CD4-positive, alpha-beta T cell (primary cell): ENCODE results near the gene KIF4A. TPM values are rescaled to one million over a fixed set of nuclear protein-coding genes. Genes with fewer than 3 reads are reported as not detected.

ENCODE experiments used
- ATAC-seq: fragments of 200-7000 bp; cut with Tn5 transposase; one replicate; pipeline ENCODE4 v1.10.0; 2022; ENCODE audit warnings: mild to moderate bottlenecking; ENCODE audit not compliant: poor library complexity
- CTCF ChIA-PET: fragments of 350-600 bp; sonication (Branson Sonifier 250); formaldehyde crosslinking; loops from one replicate; lab custom pipeline; 2021; ENCODE audit warnings: antibody characterized with exemption, inconsistent platforms; lab: Charles Lee
- POLR2A ChIA-PET: fragments of 350-600 bp; sonication (Branson Sonifier 250); formaldehyde crosslinking; loops from one replicate; lab custom pipeline; 2021; ENCODE audit warnings: antibody characterized with exemption, inconsistent platforms; lab: Charles Lee
- DNase-seq, 14 experiments: peaks; one replicate each; pipeline ENCODE4 v3.0.0-alpha.2; 2013 to 2020; ENCODE audit warnings: mixed read lengths in 2 of 14
- H3K27ac ChIP-seq, 2 donors: one replicate each; pipeline versions ENCODE4 v1.5.1 to v1.7.0; 2013; ENCODE audit warnings: low read length in 2 of 2, low read depth in 1 of 2, mild to moderate bottlenecking in 1 of 2
- H3K27me3 ChIP-seq, 2 experiments: 1 replicate in 1 of 2; 2 replicates in 1 of 2; pipeline versions ENCODE4 v1.6.1 to v1.7.0; 2013; ENCODE audit warnings: low read length in 2 of 2, control low read depth in 1 of 2, mild to moderate bottlenecking in 1 of 2, moderate library complexity in 1 of 2; ENCODE audit not compliant: insufficient read depth in 2 of 2, control insufficient read depth in 1 of 2
- H3K36me3 ChIP-seq: one replicate; pipeline ENCODE4 v1.6.1; 2013; ENCODE audit warnings: low read length, control low read depth; ENCODE audit not compliant: insufficient read depth
- H3K4me1 ChIP-seq: one replicate; pipeline ENCODE4 v1.6.1; 2013; ENCODE audit warnings: low read length, control low read depth; ENCODE audit not compliant: insufficient read depth
- H3K4me3 ChIP-seq: one replicate; pipeline ENCODE4 v1.5.1; 2013; ENCODE audit warnings: mild to moderate bottlenecking, low read length, moderate library complexity
- H3K9me3 ChIP-seq, 2 experiments: 1 replicate in 1 of 2; 2 replicates in 1 of 2; pipeline versions ENCODE4 v1.6.1 to v1.7.0; 2013; ENCODE audit warnings: low read length in 2 of 2, mild to moderate bottlenecking in 2 of 2, control low read depth in 1 of 2, moderate library complexity in 1 of 2; ENCODE audit not compliant: control insufficient read depth in 1 of 2, insufficient read depth in 1 of 2
- H3K27ac Mint-ChIP-seq: one replicate; pipeline ENCODE4 v1.8.0; 2020; ENCODE audit warnings: mixed read lengths
- H3K27me3 Mint-ChIP-seq: one replicate; pipeline ENCODE4 v1.8.0; 2021; ENCODE audit warnings: mixed read lengths
- H3K36me3 Mint-ChIP-seq: one replicate; pipeline ENCODE4 v1.8.0; 2021; ENCODE audit warnings: low read depth, mixed read lengths
- H3K4me1 Mint-ChIP-seq: one replicate; pipeline ENCODE4 v1.8.0; 2021; ENCODE audit warnings: low read depth, mixed read lengths
- H3K4me3 Mint-ChIP-seq: one replicate; pipeline ENCODE4 v1.8.0; 2020; ENCODE audit warnings: mild to moderate bottlenecking, mixed read lengths
- H3K9me3 Mint-ChIP-seq: one replicate; pipeline ENCODE4 v1.8.0; 2020; ENCODE audit warnings: mixed read lengths
- intact Hi-C, 2 experiments: fragments of 100-400 bp; cut with DNase I in 1 of 2; cut with micrococcal nuclease in 1 of 2; formaldehyde crosslinking; loops; one replicate each; pipeline versions ENCODE4 v1.15.1 to v1.9.0; 2023 to 2025; cut with DNase I, micrococcal nuclease
- total RNA-seq, 174 experiments: library from RNA in 2 of 174; stranded (reverse) in 2 of 174; gene quantifications; one replicate each; pipeline ENCODE4 v1.2.3 and lab custom pipeline; 2021 to 2026
- TF ChIP-seq, protein P1 (sequence below): fragments of 200-600 bp; IDR thresholded peaks from one replicate; pipeline ENCODE4 v1.8.0; 2022; ENCODE audit warnings: antibody characterized with exemption, mild to moderate bottlenecking

KIF4A gene
- total RNA-seq, 2 experiments from 2014 or later, result 0.06 to 0.19 TPM

DNA sequence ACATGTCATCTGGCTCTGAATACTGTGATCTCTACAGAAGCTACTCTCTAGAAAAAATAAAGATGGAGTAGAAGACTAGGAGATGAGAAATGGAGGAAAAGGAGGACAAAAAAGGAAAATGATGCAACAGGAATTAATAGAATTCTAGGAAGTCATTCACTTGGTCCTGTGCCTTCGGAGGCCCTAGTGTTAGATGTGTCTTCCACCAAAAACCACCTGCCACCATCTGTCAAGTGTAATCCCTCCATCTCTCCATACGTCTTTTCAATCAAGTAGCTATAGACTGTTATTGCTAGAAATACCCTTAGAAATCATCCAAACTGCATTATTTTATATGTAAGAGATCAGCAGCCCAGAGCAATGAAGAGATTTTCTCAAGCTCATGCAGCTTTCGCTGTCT lies 10.8 kb upstream of the KIF4A start:
- intact Hi-C loops, result no loop called here
- POLR2A ChIA-PET, result no interaction called here

DNA sequence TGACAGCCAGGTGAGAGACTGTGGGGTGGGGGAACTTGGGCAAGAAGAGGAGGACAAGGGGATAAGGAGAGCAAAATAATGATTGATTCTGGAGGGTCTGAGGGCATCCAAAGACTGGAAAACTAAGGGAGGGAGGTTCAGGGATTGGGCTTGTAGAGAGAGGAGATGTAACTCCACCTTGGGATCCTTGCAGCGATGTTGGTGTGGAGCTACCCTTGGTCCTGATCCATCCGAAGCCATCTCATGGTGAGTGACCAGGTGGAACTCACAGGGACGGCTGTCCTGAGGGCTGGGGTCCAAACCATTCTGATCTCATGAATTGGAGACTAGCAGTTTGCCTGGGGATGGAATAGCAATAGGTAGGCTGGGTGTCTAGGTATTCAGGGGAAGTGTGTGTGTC lies 9.3 kb upstream of the KIF4A start:
- H3K27me3 ChIP-seq, result no peaks in the 10 kb centered on the region
- H3K36me3 ChIP-seq, result no peaks in the 10 kb centered on the region
- intact Hi-C loops, result loop anchor here (10.0 kb wide), 2 partner anchors 146 to 154 kb away; partner anchors contain the start of gene IGBP1 (in 1 of the 2)
- H3K4me3 ChIP-seq, result no peak overlapping the region
- ATAC-seq (no peak), DNase-seq (no peak)
- CTCF ChIA-PET, result no interaction called here
- Mint-ChIP-seq H3K4me3 (no peak overlapping the region), H3K36me3 (peaks cover 26% of the 10 kb centered on the region), H3K4me1 (no peaks in the 10 kb centered on the region), H3K27ac (no peak overlapping the region), H3K27me3 (no peaks in the 10 kb centered on the region), H3K9me3 (no peaks in the 10 kb centered on the region)
- no peak overlapping the region for H3K27ac ChIP-seq
- TF ChIP-seq, protein P1, sequence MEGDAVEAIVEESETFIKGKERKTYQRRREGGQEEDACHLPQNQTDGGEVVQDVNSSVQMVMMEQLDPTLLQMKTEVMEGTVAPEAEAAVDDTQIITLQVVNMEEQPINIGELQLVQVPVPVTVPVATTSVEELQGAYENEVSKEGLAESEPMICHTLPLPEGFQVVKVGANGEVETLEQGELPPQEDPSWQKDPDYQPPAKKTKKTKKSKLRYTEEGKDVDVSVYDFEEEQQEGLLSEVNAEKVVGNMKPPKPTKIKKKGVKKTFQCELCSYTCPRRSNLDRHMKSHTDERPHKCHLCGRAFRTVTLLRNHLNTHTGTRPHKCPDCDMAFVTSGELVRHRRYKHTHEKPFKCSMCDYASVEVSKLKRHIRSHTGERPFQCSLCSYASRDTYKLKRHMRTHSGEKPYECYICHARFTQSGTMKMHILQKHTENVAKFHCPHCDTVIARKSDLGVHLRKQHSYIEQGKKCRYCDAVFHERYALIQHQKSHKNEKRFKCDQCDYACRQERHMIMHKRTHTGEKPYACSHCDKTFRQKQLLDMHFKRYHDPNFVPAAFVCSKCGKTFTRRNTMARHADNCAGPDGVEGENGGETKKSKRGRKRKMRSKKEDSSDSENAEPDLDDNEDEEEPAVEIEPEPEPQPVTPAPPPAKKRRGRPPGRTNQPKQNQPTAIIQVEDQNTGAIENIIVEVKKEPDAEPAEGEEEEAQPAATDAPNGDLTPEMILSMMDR, result no peak
- no peaks in the 10 kb centered on the region for H3K9me3 ChIP-seq
- POLR2A ChIA-PET, result no interaction called here
- H3K4me1 ChIP-seq, result no peaks in the 10 kb centered on the region

More for the DNA sequence above, 10.8 kb upstream of the KIF4A start:
- H3K27ac Mint-ChIP-seq, result no peak overlapping the region
- DNase-seq, result no peak
- H3K4me1 Mint-ChIP-seq, result no peaks in the 10 kb centered on the region
- H3K4me1 ChIP-seq, result no peaks in the 10 kb centered on the region
- no peaks in the 10 kb centered on the region for H3K27me3 Mint-ChIP-seq
- TF ChIP-seq, protein P1, result no peak
- no peaks in the 10 kb centered on the region for H3K9me3 ChIP-seq
- H3K36me3 Mint-ChIP-seq, result peaks cover 15% of the 10 kb centered on the region
- H3K27ac ChIP-seq, result no peak overlapping the region
- no peak for ATAC-seq
- CTCF ChIA-PET, result no interaction called here
- no peak overlapping the region for H3K4me3 Mint-ChIP-seq
- H3K27me3 ChIP-seq, result no peaks in the 10 kb centered on the region
- H3K9me3 Mint-ChIP-seq, result no peaks in the 10 kb centered on the region
- H3K36me3 ChIP-seq, result no peaks in the 10 kb centered on the region
- H3K4me3 ChIP-seq, result no peak overlapping the region

DNA sequence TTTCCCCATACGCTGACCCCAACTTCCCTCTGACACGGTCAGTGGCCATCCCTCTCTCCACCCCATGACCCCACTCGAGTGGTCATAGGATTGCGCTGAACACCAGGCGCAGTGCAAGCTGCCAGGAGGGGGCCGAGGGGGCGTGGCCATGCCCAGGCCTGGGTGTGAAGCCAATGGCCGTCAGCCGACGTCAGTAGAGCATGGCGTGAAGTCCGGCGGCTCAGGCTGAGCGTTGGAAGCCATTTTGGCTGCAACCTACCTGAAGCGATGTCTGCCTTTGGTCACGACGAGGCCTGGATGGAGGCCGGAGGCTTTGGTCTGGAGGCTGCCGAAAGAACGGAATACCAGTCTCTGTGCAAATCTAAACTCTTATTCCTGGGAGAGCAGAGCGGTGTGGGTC lies 8.0 kb upstream of the KIF4A start, which contains the start of gene RAB41:
Gene RAB41 (plus strand): TSS at position 222 of the 400 bp plus-strand sequence. CDS start 46 bp downstream, at position 268.
- CTCF ChIA-PET, result no interaction called here
- ATAC-seq (no peak), DNase-seq (no peak)
- TF ChIP-seq, protein P1, result no peak
- intact Hi-C loops, result loop anchor here (10.0 kb wide), 2 partner anchors 147 to 153 kb away; partner anchors contain the start of gene IGBP1 (in 1 of the 2)
- Histone ChIP-seq H3K9me3 (no peaks in the 10 kb centered on the region), H3K27me3 (no peaks in the 10 kb centered on the region), H3K27ac (no peak within 1 kb of the TSS), H3K4me1 (no peaks in the 10 kb centered on the region), H3K4me3 (no peak within 1 kb of the TSS), H3K36me3 (no peaks in the 10 kb centered on the region)
- POLR2A ChIA-PET, result no interaction called here
- Mint-ChIP-seq H3K27ac (no peak within 1 kb of the TSS), H3K27me3 (no peaks in the 10 kb centered on the region), H3K36me3 (peaks cover 38% of the 10 kb centered on the region), H3K4me1 (no peaks in the 10 kb centered on the region), H3K9me3 (no peaks in the 10 kb centered on the region), H3K4me3 (no peak within 1 kb of the TSS)
